PC-9 (cell line): ENCODE measurements around the gene ATXN3.

ENCODE experiments used
- CTCF ChIP-seq: fragments of 200-600 bp; sonication (generic); conservative IDR thresholded peaks from 2 replicates; pipeline ENCODE4 v1.6.1; 2017; ENCODE audit warnings: mixed run types, antibody characterized with exemption, mild to moderate bottlenecking, moderate library complexity
- EZH2 ChIP-seq: fragments of 200-600 bp; sonication (generic); IDR thresholded peaks from 2 replicates; pipeline ENCODE4 v1.8.0; 2017; ENCODE audit warnings: antibody characterized with exemption, low read depth

- TF ChIP-seq CTCF, result no peak
- TF ChIP-seq EZH2, result no peak
These were observed 37.6 kb upstream of the ATXN3 start for GRCh38 chr14:92143962-92144361.
